Karpas-422 (cell line): Measurements from ENCODE around the gene ITPRIP. TPM values are rescaled to one million over a fixed set of nuclear protein-coding genes. Genes with fewer than 3 reads are reported as not detected.
A peak's percentile ranks its signal among the peaks of the same experiment; 100 is the strongest.

Experiments used
- DNase-seq: peaks from one replicate; pipeline ENCODE4 v3.0.0-alpha.2; 2015
- H2AFZ ChIP-seq: fragments of 200-600 bp; sonication (generic); 2 replicates; pipeline ENCODE4 v1.6.1; 2014; ENCODE audit warnings: antibody characterized with exemption, low read length, mixed read lengths
- H3K27ac ChIP-seq: fragments of 200-600 bp; sonication (generic); 2 replicates; pipeline ENCODE4 v1.5.1; 2014; ENCODE audit warnings: mild to moderate bottlenecking, low read length, moderate library complexity
- H3K27me3 ChIP-seq: fragments of 200-600 bp; sonication (generic); 2 replicates; pipeline ENCODE4 v1.6.1; 2014; ENCODE audit warnings: low read length, mixed read lengths
- H3K36me3 ChIP-seq: fragments of 200-600 bp; sonication (generic); 2 replicates; pipeline ENCODE4 v1.6.1; 2014; ENCODE audit warnings: low read length, mixed read lengths; ENCODE audit not compliant: insufficient read depth
- H3K4me1 ChIP-seq: fragments of 200-600 bp; sonication (generic); 2 replicates; pipeline ENCODE4 v1.6.1; 2014; ENCODE audit warnings: mild to moderate bottlenecking, low read length, mixed read lengths
- H3K4me2 ChIP-seq: fragments of 200-600 bp; sonication (generic); 2 replicates; pipeline ENCODE4 v1.6.1; 2014; ENCODE audit warnings: low read length, low read depth, mild to moderate bottlenecking; ENCODE audit not compliant: poor library complexity, severe bottlenecking
- H3K4me3 ChIP-seq: fragments of 200-600 bp; sonication (generic); 2 replicates; pipeline ENCODE4 v1.5.1; 2014; ENCODE audit warnings: mild to moderate bottlenecking, antibody characterized with exemption, low read length, mixed read lengths
- H3K79me2 ChIP-seq: fragments of 200-600 bp; sonication (generic); 2 replicates; pipeline ENCODE4 v1.6.1; 2014; ENCODE audit warnings: mild to moderate bottlenecking, low read length, mixed read lengths
- H3K9ac ChIP-seq: fragments of 200-600 bp; sonication (generic); 2 replicates; pipeline ENCODE4 v1.6.0; 2014; ENCODE audit warnings: low read length
- H3K9me2 ChIP-seq: fragments of 200-600 bp; sonication (generic), shearing (Covaris generic); replicated peaks from 2 replicates; pipeline ENCODE4 v1.6.0; 2014; ENCODE audit warnings: mild to moderate bottlenecking, low read length, moderate library complexity; ENCODE audit not compliant: insufficient read depth
- H3K9me3 ChIP-seq: fragments of 300-700, 200-600 bp; sonication (generic); 2 replicates; pipeline ENCODE4 v1.6.1; 2014; ENCODE audit warnings: low read length, mixed read lengths
- H4K20me1 ChIP-seq: fragments of 200-600 bp; sonication (generic); 2 replicates; pipeline ENCODE4 v1.6.1; 2014; ENCODE audit warnings: mild to moderate bottlenecking, antibody characterized with exemption, low read length, low read depth; ENCODE audit not compliant: insufficient read depth
- small RNA-seq: library from RNA; depleted of rRNA; stranded (forward); fragments of <200 nt; gene quantifications from one replicate; pipeline ENCODE3, GENCODE V24; 2014
- total RNA-seq: library from RNA; depleted of rRNA; stranded (reverse); fragments of >200 nt; shearing (Covaris generic); gene quantifications from 2 replicates; pipeline ENCODE4 v1.2.3, GENCODE V29; 2014; ENCODE audit warnings: low replicate concordance; rRNA removed

Gene ITPRIP
- total RNA-seq, 1 experiment from 2014 or later = 4.5 TPM

DNA sequence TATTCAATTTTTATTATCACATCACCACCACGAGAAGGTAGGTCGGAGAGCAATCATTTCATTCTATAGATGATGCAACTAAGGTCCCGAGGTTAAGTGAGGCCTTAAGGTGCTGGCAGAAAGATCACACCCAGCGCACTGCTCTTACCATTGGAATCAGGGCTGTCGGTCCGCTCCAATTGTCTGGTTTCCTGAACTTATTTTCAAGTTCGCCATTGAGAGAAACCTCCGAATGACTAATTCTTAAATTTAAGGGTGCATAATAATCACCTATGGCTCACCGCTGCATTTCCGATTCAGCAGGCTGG is 69.9 kb downstream of the ITPRIP start:
- no peak overlapping the region for H3K27ac ChIP-seq
- peak overlapping the region; percentile 98 for H3K4me3 ChIP-seq
- peak overlapping the region; percentile 99 for H3K4me2 ChIP-seq
- 0 out of 2 replicates have a peak, but pooled peaks cover 6% of the 10 kb centered on the region for H4K20me1 ChIP-seq
- H3K27me3 ChIP-seq = no peaks in the 10 kb centered on the region
- DNase-seq = no peak
- no peaks in the 10 kb centered on the region for H3K9me2 ChIP-seq
- no peaks in the 10 kb centered on the region for H3K9me3 ChIP-seq
- 0 out of 2 replicates have a peak overlapping the region, but pooled peaks have one; percentile 57 for H2AFZ ChIP-seq
- H3K79me2 ChIP-seq = peaks cover 54% of the 10 kb centered on the region
- peaks cover 30% of the 10 kb centered on the region for H3K36me3 ChIP-seq
- peak overlapping the region; percentile 92 for H3K9ac ChIP-seq
- peaks cover 28% of the 10 kb centered on the region for H3K4me1 ChIP-seq

DNA sequence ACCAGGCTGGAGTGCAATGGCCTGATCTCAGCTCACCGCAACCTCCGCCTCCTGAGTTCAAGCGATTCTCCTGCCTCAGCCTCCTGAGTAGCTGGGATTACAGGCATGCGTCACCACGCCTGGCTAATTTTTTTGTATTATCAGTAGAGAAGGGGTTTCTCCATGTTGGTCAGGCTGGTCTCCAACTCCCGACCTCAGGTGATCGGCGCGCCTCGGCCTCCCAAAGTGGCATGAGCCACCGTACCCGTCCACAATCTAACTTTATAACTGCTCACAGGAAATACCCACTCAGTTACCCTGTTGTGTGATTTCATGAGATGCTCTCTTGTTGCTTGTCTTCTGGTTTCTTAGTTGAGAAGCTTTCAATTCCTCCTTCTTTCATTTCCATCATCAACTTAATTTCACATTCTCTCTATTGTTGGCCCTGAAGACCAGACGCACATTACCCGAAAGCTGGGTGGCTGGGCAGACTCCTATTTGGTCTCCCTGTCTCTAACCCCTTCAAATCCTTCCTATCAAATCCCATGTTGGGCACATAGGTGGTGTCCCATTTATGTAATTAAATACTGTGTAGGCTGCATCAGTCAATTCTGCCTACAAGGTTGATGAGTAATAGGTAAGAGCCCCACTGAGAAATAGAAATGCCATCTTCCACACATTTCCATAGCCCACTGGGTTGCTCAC is 70.4 kb downstream of the ITPRIP start:
- H3K4me1 ChIP-seq = peaks cover 28% of the 10 kb centered on the region

DNA sequence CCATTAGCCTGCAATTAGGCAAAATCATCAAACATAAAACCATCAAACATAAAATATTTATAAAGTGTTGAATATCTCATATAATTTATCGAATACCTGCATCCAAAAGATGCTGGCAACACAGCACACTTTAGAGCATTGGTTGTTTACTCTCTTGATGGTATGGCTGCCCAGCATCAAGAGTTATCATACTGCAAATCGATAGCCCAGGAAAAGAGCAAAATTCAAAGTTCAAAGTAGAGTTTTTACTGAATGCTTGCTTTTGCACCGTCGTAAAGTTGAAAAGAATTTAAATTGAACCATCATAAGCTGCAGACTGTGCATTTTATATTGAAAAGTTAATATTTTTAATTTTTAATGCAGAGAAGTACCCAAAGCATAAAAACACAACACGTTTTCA is 73.5 kb downstream of the ITPRIP start:
- H3K36me3 ChIP-seq = peaks cover 54% of the 10 kb centered on the region
- H3K4me2 ChIP-seq = no peak overlapping the region
- H3K9me3 ChIP-seq = no peaks in the 10 kb centered on the region
- H4K20me1 ChIP-seq = peaks cover 6% of the 10 kb centered on the region; the same call in 1 of the 2 replicates
- no peak overlapping the region for H3K9ac ChIP-seq
- H3K27me3 ChIP-seq = no peaks in the 10 kb centered on the region
- peaks cover 22% of the 10 kb centered on the region for H3K4me1 ChIP-seq
- DNase-seq = no peak
- H3K9me2 ChIP-seq = no peaks in the 10 kb centered on the region
- H2AFZ ChIP-seq = no peak overlapping the region
- H3K27ac ChIP-seq = no peak overlapping the region
- H3K79me2 ChIP-seq = peaks cover 88% of the 10 kb centered on the region
- H3K4me3 ChIP-seq = no peak overlapping the region

More for the DNA sequence above, 70.4 kb downstream of the ITPRIP start:
- no peak overlapping the region for H3K27ac ChIP-seq
- H2AFZ ChIP-seq = no peak overlapping the region
- peaks cover 59% of the 10 kb centered on the region for H3K79me2 ChIP-seq
- H3K9me3 ChIP-seq = no peaks in the 10 kb centered on the region
- H3K4me2 ChIP-seq = peak overlapping the region; percentile 99
- peak overlapping the region; percentile 92 for H3K9ac ChIP-seq
- DNase-seq = no peak
- no peaks in the 10 kb centered on the region for H3K27me3 ChIP-seq
- H3K4me3 ChIP-seq = peak overlapping the region; percentile 98
- H3K36me3 ChIP-seq = peaks cover 33% of the 10 kb centered on the region
- H3K9me2 ChIP-seq = no peaks in the 10 kb centered on the region
- 0 out of 2 replicates have a peak, but pooled peaks cover 6% of the 10 kb centered on the region for H4K20me1 ChIP-seq

DNA sequence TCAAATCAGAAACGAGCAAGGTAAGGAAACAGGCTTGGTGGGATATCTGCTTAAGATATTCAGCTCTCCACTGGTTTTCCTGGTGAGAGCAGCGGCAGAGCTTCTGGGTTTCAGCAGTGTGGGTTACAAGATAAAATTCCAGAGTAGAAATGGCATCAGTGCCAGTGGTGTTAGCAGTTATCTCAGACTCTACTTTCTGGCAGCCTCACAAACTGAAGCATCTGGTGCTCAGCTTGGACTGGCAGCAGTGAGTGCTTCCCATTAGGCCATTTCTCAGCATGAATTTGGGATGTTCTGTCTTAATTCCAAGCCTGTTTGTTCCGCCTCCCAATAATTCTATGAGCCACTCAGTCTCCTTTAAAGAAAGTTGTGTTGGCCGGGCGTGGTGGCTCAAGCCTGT is 76.2 kb downstream of the ITPRIP start:
- Histone ChIP-seq H2AFZ (no peak overlapping the region), H3K4me3 (no peak overlapping the region), H3K9ac (no peak overlapping the region), H3K4me2 (no peak overlapping the region), H3K4me1 (peaks cover 7% of the 10 kb centered on the region), H3K9me3 (no peaks in the 10 kb centered on the region), H3K9me2 (no peaks in the 10 kb centered on the region), H4K20me1 (no peaks in the 10 kb centered on the region; the same call in 1 of the 2 replicates), H3K36me3 (peaks cover 63% of the 10 kb centered on the region), H3K27ac (no peak overlapping the region), H3K27me3 (no peaks in the 10 kb centered on the region), H3K79me2 (peaks cover 97% of the 10 kb centered on the region)
- DNase-seq = no peak

DNA sequence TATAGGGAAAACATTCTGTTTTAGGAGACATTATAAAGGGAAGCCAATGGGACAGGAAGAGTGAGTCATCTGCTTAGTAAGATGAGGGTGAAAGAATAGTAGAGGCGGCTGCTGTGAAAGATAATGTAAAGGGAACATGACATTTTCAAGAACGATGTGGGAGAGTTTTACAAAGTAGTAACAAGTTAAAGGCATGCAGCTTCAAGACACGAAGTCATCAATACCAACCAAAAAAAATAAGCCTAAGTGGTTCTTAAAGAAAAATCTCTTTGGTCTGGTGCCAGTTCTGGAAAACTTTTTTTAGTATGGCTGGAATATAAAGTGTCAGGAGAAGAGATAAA is 77.5 kb downstream of the ITPRIP start:
- H3K79me2 ChIP-seq = peaks cover 97% of the 10 kb centered on the region
- peaks cover 57% of the 10 kb centered on the region for H3K36me3 ChIP-seq
- H3K27ac ChIP-seq = no peak overlapping the region
- H3K4me1 ChIP-seq = peaks cover 15% of the 10 kb centered on the region
- H3K9me3 ChIP-seq = no peaks in the 10 kb centered on the region
- peak; percentile 12 for DNase-seq
- no peak overlapping the region for H2AFZ ChIP-seq
- no peaks in the 10 kb centered on the region; the same call in 1 of the 2 replicates for H4K20me1 ChIP-seq
- no peak overlapping the region for H3K9ac ChIP-seq
- H3K27me3 ChIP-seq = no peaks in the 10 kb centered on the region
- no peak overlapping the region for H3K4me3 ChIP-seq
- H3K4me2 ChIP-seq = no peak overlapping the region
- H3K9me2 ChIP-seq = no peaks in the 10 kb centered on the region

DNA sequence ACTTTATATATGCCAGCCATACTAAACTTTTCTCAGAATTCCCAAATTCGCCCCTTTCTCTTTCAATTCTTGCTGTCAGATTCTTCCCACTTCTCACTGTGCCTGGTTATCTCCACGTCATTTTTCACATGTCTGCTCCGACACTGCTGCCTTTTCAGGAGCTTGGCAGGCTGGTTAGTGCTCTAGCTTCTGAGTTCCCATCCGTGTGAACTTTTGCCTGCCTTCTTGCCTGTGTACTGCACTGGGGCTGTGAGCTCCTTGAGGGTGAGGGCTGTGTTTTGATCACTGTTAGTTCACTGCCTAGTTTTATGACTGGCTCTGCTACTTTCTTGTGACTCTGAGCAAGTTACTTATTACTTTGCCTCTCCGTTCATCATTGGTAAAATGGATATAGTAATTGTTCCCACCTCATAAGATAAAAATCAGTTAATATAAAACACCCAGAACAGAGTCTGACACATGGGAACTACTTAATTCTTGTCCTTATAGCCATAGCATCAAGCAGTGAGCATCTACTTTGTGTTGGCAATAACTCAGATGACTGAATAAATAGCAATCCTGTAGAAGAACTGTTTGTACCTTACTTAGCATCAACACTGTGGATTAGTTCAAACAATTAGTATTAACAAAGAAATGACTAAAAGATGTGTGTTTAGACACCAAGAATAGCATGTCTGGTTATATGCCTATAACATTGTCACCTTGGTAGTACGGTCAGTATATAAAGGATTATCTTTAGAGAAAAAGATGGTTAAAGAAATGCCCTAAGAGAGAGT is 78.1 kb downstream of the ITPRIP start:
- Histone ChIP-seq H3K79me2 (peaks cover 97% of the 10 kb centered on the region), H3K4me1 (peaks cover 18% of the 10 kb centered on the region), H3K9me2 (no peaks in the 10 kb centered on the region), H3K4me3 (no peak overlapping the region), H3K27ac (no peak overlapping the region), H3K4me2 (no peak overlapping the region), H2AFZ (no peak overlapping the region), H3K27me3 (no peaks in the 10 kb centered on the region), H4K20me1 (no peaks in the 10 kb centered on the region; the same call in 1 of the 2 replicates), H3K36me3 (peaks cover 52% of the 10 kb centered on the region; the same call in 1 of the 2 replicates), H3K9me3 (no peaks in the 10 kb centered on the region), H3K9ac (no peak overlapping the region)
- peak; percentile 34 for DNase-seq

Small RNAs within 50 kb of the gene (small RNA-seq; reads per million reads assigned to genes)
- gene MIR4482 = not detected

Other genes starting within 250 kb of the ITPRIP start
- 2.0 and 4.3 TPM in 2 replicates for gene SFR1, start 216.3 kb downstream of the ITPRIP start, total RNA-seq
- 0.07 and 0.18 TPM in 2 replicates for gene CFAP43, start 106.1 kb downstream of the ITPRIP start, total RNA-seq
- 72.6 and 86.4 TPM in 2 replicates for gene GSTO1, start 83.6 kb downstream of the ITPRIP start, total RNA-seq
- gene GSTO2, start 69.3 kb downstream of the ITPRIP start, total RNA-seq = 0.43 and 1.3 TPM in 2 replicates
- 0.26 and 1.4 TPM in 2 replicates for gene CFAP58, start 15.4 kb upstream of the ITPRIP start, total RNA-seq